K562 (cell line): Measurements from ENCODE around the gene SDSL. TPM values are rescaled to one million over a fixed set of nuclear protein-coding genes. Genes with fewer than 3 reads are reported as not detected.

Experiments
- ARID4B ChIP-seq: sonication (generic); formaldehyde crosslinking; IDR thresholded peaks from 2 replicates; pipeline ENCODE4 v1.8.0; 2022; ENCODE audit warnings: mild to moderate bottlenecking, missing genetic modification reagents
- ATF2 ChIP-seq: sonication (generic); formaldehyde crosslinking; IDR thresholded peaks from 2 replicates; pipeline ENCODE4 v1.8.1; 2022; ENCODE audit warnings: missing genetic modification reagents
- ATF4 ChIP-seq: fragments of 450-650 bp; formaldehyde crosslinking; IDR thresholded peaks from 2 replicates; pipeline ENCODE4 v1.4.0; 2022; ENCODE audit warnings: mild to moderate bottlenecking, moderate library complexity
- CBX2 ChIP-seq: fragments of 200-600 bp; sonication (generic); IDR thresholded peaks from one replicate; pipeline ENCODE4 v1.6.1; 2012; ENCODE audit warnings: mild to moderate bottlenecking, low read length, inconsistent platforms; ENCODE audit not compliant: insufficient read depth, poor library complexity, severe bottlenecking
- CBX8 ChIP-seq: fragments of 200-600 bp; sonication (generic); IDR thresholded peaks from 2 replicates; pipeline ENCODE4 v1.6.1; 2012; ENCODE audit warnings: borderline replicate concordance, mixed run types, low read depth, mild to moderate bottlenecking, moderate library complexity, mixed read lengths, low read length, control low read depth, inconsistent platforms; ENCODE audit not compliant: poor library complexity, severe bottlenecking; ENCODE audit errors: extremely low read depth
- ETV5 ChIP-seq: sonication (generic); formaldehyde crosslinking; IDR thresholded peaks from 2 replicates; pipeline ENCODE4 v1.4.0; 2020; ENCODE audit warnings: low read depth, mild to moderate bottlenecking, missing genetic modification reagents
- FOS ChIP-seq: IDR thresholded peaks from 3 replicates; pipeline ENCODE4 v1.6.1; 2011; ENCODE audit not compliant: insufficient read length; ENCODE audit errors: extremely low read depth
- MITF ChIP-seq: IDR thresholded peaks from 2 replicates; pipeline ENCODE4 v1.6.1; 2014; ENCODE audit warnings: antibody characterized with exemption
- NR4A1 ChIP-seq, 2 experiments: fragments of 250-450 bp in 1 of 2; fragments of 450-650 bp in 1 of 2; sonication (Bioruptor Pico) in 1 of 2; IDR thresholded peaks; 2 replicates each; pipeline versions ENCODE4 v1.4.0 to v1.6.1; 2016 to 2020; ENCODE audit warnings: mild to moderate bottlenecking in 2 of 2, missing compliant biosample characterization in 1 of 2, missing genetic modification characterization in 1 of 2, moderate library complexity in 1 of 2
- PYGO2 ChIP-seq: fragments of 450-650 bp; IDR thresholded peaks from 2 replicates; pipeline ENCODE4 v1.6.1; 2016; ENCODE audit warnings: mild to moderate bottlenecking, missing genetic modification characterization, moderate library complexity, missing compliant biosample characterization
- RFX1 ChIP-seq: fragments of 450-650 bp; IDR thresholded peaks from 2 replicates; pipeline ENCODE4 v1.6.1; 2016; ENCODE audit warnings: mild to moderate bottlenecking, moderate library complexity
- RHOXF2B ChIP-seq: fragments of 250-450 bp; sonication (Bioruptor Pico); conservative IDR thresholded peaks from 2 replicates; pipeline ENCODE4 v1.5.1; 2021
- SMAD4 ChIP-seq: fragments of 250-450 bp; sonication (Bioruptor Pico); conservative IDR thresholded peaks from 2 replicates; pipeline ENCODE4 v1.8.0; 2021; ENCODE audit warnings: inconsistent platforms, mild to moderate bottlenecking, moderate library complexity
- ZBTB1 ChIP-seq: sonication (generic); formaldehyde crosslinking; IDR thresholded peaks from 2 replicates; pipeline ENCODE4 v1.8.1; 2023; ENCODE audit warnings: missing genetic modification reagents, low read depth, mild to moderate bottlenecking, borderline replicate concordance
- ZBTB17 ChIP-seq: fragments of 450-650 bp; formaldehyde crosslinking; IDR thresholded peaks from 2 replicates; pipeline ENCODE4 v1.4.0; 2020; ENCODE audit warnings: mild to moderate bottlenecking
- ZNF143 ChIP-seq: sonication (generic); formaldehyde crosslinking; IDR thresholded peaks from 2 replicates; pipeline ENCODE4 v1.9.0; 2022; ENCODE audit warnings: mild to moderate bottlenecking, missing genetic modification reagents
- ZNF239 ChIP-seq: fragments of 250-450 bp; sonication (Bioruptor Pico); IDR thresholded peaks from 2 replicates; pipeline ENCODE4 v1.4.0; 2020; ENCODE audit warnings: mild to moderate bottlenecking
- ZNF766 ChIP-seq: fragments of 200-800 bp; sonication (Bioruptor generic); conservative IDR thresholded peaks from 2 replicates; pipeline ENCODE4 v1.6.1; 2016; ENCODE audit warnings: missing genetic modification characterization, missing compliant biosample characterization
- ZNF780A ChIP-seq: fragments of 250-450 bp; sonication (Bioruptor Pico); IDR thresholded peaks from 2 replicates; pipeline ENCODE4 v1.5.0; 2021; ENCODE audit warnings: mild to moderate bottlenecking
- polyA plus RNA-seq, 8 experiments: library from polyadenylated mRNA; depleted of rRNA in 4 of 8; stranded (reverse) in 5 of 8; unstranded in 3 of 8; fragments of >200 nt; fragmentation: Nextera tagmentation in 2 of 8; fragmentation: Illumina TruSeq in 1 of 8; extraction: Ambion mirVana in 2 of 8; extraction: Trizol in 1 of 8; gene quantifications; 2 replicates each; pipeline versions ENCODE4 v1.2.1 to v1.2.3, GENCODE V29; 2011 to 2014; ENCODE audit warnings: inconsistent platforms in 1 of 8, missing spikeins in 1 of 8
- total RNA-seq, 7 experiments: library from RNA; depleted of rRNA in 6 of 7; stranded (reverse); fragments of >200 nt in 6 of 7; fragmentation: Illumina TruSeq in 2 of 7; extraction: Trizol in 2 of 7; gene quantifications; 2 replicates each; pipeline versions ENCODE4 v1.2.1 to v1.2.3, GENCODE V29; 2011 to 2021; ENCODE audit warnings: low replicate concordance in 1 of 7

The SDSL gene
- total and polyA plus RNA-seq, 9 of the 15 experiments (the other 6 are each of a cell fraction or from before 2014, with no cell fraction given) = 0.31 to 11.0 (median 7.4) TPM

GRCh38 chr12:113416091-113416754 lies 6.0 kb upstream of the SDSL start (continued):
- no peak for TF ChIP-seq ARID4B
- no peak for TF ChIP-seq ZNF143 (CRISPR knock-in tag)
- TF ChIP-seq RFX1 = no peak
- TF ChIP-seq PYGO2 (tag) = 0 out of 2 replicates have a peak, but pooled peaks have one; percentile 28
- TF ChIP-seq ZNF766 = peak; percentile 65; the same call in 1 of the 2 replicates
- TF ChIP-seq ATF4 (CRISPR knock-in tag) = no peak
- 0 out of 2 replicates have a peak, but pooled peaks have one; percentile 49 for TF ChIP-seq NR4A1 (CRISPR knock-in tag; IDR thresholded peaks at IDR 0.05)
- TF ChIP-seq NR4A1 (tag; IDR thresholded peaks at IDR 0.05) = peak; percentile 49; the same call in 1 of the 2 replicates
- no peak for TF ChIP-seq ZNF239 (CRISPR knock-in tag)
- no peak for TF ChIP-seq ZBTB1 (CRISPR knock-in tag)
- peak; percentile 84 for TF ChIP-seq MITF
- TF ChIP-seq CBX2 = no peak
- no peak for TF ChIP-seq FOS
- TF ChIP-seq CBX8 = no peak
- 0 out of 2 replicates have a peak, but pooled peaks have one; percentile 45 for TF ChIP-seq SMAD4 (CRISPR knock-in tag)
- TF ChIP-seq ETV5 (CRISPR knock-in tag) = no peak
- no peak for TF ChIP-seq ZNF780A
- no peak for TF ChIP-seq ATF2 (CRISPR knock-in tag)
- TF ChIP-seq ZBTB17 (CRISPR knock-in tag) = peak; percentile 88
- no peak for TF ChIP-seq RHOXF2B (CRISPR knock-in tag)
